Retinal pigment epithelial cell (primary cell): ENCODE results near the gene IKZF1.

Experiments
- DNase-seq: peaks from one replicate; pipeline ENCODE4 v3.0.0-alpha.2; 2010; ENCODE audit warnings: low read depth
- H3K4me3 ChIP-seq: 2 replicates; pipeline ENCODE4 v1.5.1; 2011; ENCODE audit warnings: mild to moderate bottlenecking, low read length, control low read depth, moderate library complexity
- TF ChIP-seq, protein P1 (sequence below): conservative IDR thresholded peaks from 2 replicates; pipeline ENCODE4 v1.5.1; 2011; ENCODE audit warnings: low read depth, low read length, control low read depth, inconsistent platforms

Gene IKZF1

DNA sequence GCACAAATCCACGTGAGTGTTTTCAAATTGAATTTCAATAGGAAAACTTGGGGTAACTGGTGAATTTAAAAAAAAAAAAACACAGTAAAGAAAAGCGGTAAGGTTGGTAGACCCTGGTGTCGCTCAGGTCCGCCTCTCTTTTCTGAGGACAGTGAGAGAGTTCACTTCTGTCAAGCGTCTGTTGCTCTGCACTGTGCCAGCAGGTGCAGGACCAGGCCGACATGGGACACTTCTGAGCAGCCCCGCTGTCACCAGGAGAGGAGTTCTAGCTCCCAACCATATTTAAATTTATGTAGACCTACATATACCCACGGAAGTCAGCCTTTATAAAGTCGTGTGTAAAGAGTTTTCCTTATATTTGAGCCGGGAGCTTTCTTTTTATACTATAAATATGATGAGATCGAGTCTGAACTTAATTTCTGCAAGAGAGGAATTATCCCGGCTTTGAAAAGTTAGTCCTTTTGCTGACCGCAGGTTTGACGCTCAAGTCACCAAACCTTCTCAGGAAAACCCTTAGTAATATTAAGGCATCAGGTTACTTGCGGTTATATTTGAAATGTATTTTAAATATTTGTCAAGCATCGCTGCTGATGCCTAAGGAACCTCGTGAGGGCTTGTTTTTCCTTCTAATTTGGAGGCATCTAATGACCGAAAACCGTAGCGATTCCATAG, 531 bp downstream of the IKZF1 start:
- TF ChIP-seq, protein P1, sequence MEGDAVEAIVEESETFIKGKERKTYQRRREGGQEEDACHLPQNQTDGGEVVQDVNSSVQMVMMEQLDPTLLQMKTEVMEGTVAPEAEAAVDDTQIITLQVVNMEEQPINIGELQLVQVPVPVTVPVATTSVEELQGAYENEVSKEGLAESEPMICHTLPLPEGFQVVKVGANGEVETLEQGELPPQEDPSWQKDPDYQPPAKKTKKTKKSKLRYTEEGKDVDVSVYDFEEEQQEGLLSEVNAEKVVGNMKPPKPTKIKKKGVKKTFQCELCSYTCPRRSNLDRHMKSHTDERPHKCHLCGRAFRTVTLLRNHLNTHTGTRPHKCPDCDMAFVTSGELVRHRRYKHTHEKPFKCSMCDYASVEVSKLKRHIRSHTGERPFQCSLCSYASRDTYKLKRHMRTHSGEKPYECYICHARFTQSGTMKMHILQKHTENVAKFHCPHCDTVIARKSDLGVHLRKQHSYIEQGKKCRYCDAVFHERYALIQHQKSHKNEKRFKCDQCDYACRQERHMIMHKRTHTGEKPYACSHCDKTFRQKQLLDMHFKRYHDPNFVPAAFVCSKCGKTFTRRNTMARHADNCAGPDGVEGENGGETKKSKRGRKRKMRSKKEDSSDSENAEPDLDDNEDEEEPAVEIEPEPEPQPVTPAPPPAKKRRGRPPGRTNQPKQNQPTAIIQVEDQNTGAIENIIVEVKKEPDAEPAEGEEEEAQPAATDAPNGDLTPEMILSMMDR = no peak
- no peak for DNase-seq
- H3K4me3 ChIP-seq = no peak overlapping the region

DNA sequence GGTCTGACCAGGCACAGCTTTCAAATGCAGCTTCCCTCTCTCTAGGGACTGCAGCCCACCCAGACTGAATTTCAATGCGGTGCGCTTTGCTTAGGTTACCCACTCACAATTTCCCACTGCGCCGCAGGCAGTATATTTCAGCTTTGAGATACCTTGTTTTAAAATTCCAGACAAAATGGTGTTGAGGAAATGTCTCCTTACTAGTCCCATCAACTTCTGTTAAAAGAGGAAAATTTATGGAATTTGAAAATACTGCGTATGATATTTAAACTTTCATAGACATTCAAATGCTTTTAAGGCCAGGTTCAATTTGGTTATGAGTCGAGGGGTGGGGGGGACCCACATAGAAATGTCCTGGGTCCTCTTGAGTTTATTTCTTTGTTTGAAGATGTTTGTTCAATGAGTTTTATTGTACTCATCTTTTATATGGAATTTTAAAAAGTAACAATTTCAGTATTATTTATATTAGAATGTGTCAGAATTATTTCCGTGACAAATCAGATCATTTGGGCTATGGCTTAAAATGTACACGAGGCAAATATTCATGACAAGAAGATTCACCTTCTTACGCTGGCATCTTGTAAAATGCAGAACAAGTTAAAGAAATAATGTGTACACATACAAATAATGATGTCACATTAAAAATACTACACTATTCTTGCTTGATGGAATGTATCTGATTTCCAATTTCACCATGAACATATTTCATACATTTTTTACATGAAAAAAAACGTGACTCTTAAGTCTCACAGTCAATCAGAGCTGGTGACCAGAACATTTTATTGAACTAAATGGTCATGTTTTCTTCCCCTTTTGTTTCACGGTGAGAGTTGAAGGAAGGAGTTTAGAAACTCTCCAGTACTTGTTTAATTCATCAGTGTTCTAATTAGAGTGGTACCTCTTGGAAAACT, 1.3 kb downstream of the IKZF1 start:
- H3K4me3 ChIP-seq = no peak overlapping the region
- TF ChIP-seq, protein P1 = no peak
- no peak for DNase-seq

DNA sequence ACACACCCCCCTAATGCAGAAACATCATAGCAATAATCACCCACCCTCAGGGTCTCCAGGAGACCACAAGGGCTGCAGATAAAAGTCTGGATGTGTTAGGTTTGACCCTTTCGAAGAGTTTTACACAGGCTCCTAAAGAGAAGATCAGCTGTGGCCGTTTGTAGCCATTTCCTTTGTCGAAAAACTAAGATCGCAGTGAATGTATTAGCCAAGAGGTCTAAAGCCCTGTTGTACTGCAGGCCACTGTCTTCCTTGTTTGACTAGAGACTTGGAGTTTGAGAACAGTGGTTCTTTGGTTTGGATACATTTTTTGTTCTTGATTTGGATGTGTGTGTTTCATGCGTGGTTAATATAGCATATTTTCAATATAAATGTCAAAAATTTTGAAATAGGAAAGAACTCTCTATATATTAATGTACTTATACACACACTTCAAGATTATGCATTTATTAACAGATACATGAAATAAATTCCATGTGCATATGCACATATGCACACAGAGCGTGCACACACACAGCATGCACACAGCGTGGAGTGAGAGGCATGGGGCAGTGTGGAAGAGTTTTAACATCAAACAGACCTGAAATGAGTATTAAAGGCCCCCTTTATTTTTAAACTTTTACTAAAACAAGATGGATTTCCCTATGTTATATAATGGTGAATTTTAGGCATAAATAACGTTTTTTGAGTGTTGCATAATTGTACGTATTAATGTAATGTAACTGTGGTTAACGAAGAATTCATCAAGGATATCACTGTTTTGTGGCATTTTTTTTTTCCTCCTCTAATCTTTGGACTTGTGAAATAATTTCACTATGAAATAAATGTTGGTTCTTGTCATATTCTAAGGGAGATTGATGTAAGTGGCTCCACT, 2.2 kb downstream of the IKZF1 start:
- no peak for DNase-seq
- TF ChIP-seq, protein P1 = no peak
- no peak overlapping the region for H3K4me3 ChIP-seq

DNA sequence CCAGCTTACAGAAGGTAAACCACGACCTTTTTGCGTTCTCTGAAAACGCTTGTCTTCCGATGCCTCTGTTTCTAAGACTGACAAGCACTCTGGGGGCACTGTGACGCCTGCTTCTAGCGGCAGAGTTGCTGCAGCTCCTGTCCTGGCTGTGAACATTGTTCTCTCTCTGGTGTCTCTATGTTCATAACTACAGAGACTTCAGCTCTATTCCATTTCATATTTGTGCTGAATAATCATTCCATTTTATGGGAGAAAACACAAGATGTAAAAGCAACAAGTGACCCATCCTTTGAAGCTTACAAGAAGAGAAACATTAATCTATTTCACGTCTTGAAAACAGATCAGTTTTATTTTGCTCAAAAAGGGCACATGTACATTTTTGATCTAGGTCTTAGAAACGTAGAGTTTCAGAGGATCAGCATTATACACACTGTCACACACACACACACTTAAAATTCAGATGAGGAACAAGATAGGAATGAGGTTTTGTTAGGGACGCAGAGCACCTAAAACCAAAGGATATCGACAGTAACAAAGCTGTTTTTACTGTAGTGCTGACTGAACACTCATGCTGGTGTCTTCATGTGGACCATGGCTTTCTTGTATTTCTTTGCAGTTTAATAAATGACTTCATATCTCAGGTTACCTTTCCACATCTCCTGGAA, 3.0 kb downstream of the IKZF1 start:
- DNase-seq = no peak
- H3K4me3 ChIP-seq = no peak overlapping the region
- TF ChIP-seq, protein P1 = no peak

- H3K4me3 ChIP-seq = no peak overlapping the region
- TF ChIP-seq, protein P1 = no peak
- DNase-seq = no peak
Observed at GRCh38 chr7:50308203-50308531, 3.7 kb downstream of the IKZF1 start.

DNA sequence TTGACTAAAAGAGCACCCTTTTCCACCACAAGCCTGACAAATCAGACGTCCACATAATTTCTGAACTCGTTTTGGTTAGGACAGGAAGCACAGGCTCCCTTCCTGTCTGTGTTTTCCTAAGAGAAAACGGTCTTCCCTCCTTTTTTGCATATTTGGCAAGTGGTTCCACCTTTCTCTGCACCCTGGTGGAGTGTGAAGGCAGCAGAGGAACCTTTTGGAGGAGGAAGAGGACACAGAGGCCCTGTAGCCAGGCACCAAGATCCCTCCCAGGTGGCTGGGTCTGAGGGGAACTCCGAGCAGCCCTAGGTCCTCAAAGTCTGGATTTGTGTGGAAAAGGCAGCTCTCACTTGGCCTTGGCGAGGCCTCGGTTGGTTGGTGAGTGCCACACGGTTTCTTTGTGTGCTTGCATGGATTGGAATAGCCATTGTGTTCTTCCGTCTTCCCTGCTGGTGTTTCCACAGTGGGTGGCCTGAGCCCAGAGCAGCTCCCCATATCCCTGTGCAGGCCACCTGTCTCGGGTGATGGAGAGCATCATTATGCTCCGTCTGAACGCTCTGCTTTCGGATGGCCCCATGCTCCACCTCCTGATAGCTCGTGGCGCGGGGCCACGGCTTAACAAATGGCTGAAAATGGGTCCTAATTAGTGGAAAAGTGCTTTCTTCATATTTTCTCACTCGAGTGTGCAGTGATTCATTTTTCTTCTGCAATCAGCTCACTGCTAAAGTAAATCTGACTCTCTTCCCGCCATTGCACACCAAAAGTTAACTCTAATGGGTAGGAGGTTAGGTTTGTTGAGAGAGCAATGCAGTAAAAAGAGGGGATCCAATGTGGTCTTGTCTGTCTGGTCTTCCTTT, 4.2 kb downstream of the IKZF1 start:
- TF ChIP-seq, protein P1 = no peak
- no peak for DNase-seq
- H3K4me3 ChIP-seq = no peak overlapping the region
